Keratinocyte (primary cell): Measurements from ENCODE around the gene ACVR1B. TPM values are rescaled to one million over a fixed set of nuclear protein-coding genes. Genes with fewer than 3 reads are reported as not detected.

Experiments used
- DNase-seq: peaks from one replicate; pipeline ENCODE4 v3.0.0-alpha.2; 2011; ENCODE audit warnings: low read depth, missing footprints, low spot score
- FAIRE-seq: peaks from 2 replicates; lab custom pipeline; 2011; peaks lifted over from hg19 to GRCh38; lab: Jason Lieb, UNC
- H2AFZ ChIP-seq: 2 replicates; pipeline ENCODE4 v1.6.0; 2012; ENCODE audit warnings: low read length, control low read depth, inconsistent platforms; ENCODE audit not compliant: control insufficient read depth
- H3K27ac ChIP-seq: 2 replicates; pipeline ENCODE4 v1.5.1; 2011; ENCODE audit warnings: low read length; ENCODE audit not compliant: control insufficient read depth, insufficient read depth
- H3K27me3 ChIP-seq: 3 replicates; pipeline ENCODE4 v1.6.0; 2011; ENCODE audit warnings: low read length; ENCODE audit not compliant: control insufficient read depth, insufficient read depth; ENCODE audit errors: extremely low read depth
- H3K36me3 ChIP-seq, 2 experiments: 2 replicates in 1 of 2; 3 replicates in 1 of 2; pipeline ENCODE4 v1.5.1; 2011; ENCODE audit warnings: low read length in 2 of 2, mild to moderate bottlenecking in 1 of 2; ENCODE audit not compliant: control insufficient read depth in 2 of 2, insufficient read depth in 2 of 2; ENCODE audit errors: extremely low read depth in 1 of 2
- H3K4me1 ChIP-seq: 3 replicates; pipeline ENCODE4 v1.5.1; 2011; ENCODE audit warnings: low read length; ENCODE audit not compliant: control insufficient read depth, insufficient read depth; ENCODE audit errors: extremely low read depth
- H3K4me2 ChIP-seq: 3 replicates; pipeline ENCODE4 v1.6.0; 2011; ENCODE audit warnings: low read depth, low read length; ENCODE audit not compliant: control insufficient read depth, insufficient read depth; ENCODE audit errors: extremely low read depth
- H3K4me3 ChIP-seq, 3 experiments: fragments of 200-600 bp in 1 of 3; sonication (generic) in 1 of 3; 2 replicates in 2 of 3; 3 replicates in 1 of 3; pipeline ENCODE4 v1.5.1; 2011 to 2016; ENCODE audit warnings: low read length in 3 of 3, mild to moderate bottlenecking in 3 of 3, control low read depth in 2 of 3, inconsistent platforms in 1 of 3, low read depth in 1 of 3, mixed read lengths in 1 of 3, mixed run types in 1 of 3, moderate library complexity in 1 of 3; ENCODE audit not compliant: control insufficient read depth in 2 of 3, insufficient read depth in 2 of 3; ENCODE audit errors: extremely low read depth in 1 of 3
- H3K79me2 ChIP-seq: 2 replicates; pipeline ENCODE4 v1.6.0; 2012; ENCODE audit warnings: low read length; ENCODE audit not compliant: control insufficient read depth, insufficient read depth
- H3K9ac ChIP-seq: 3 replicates; pipeline ENCODE4 v1.6.0; 2011; ENCODE audit warnings: low read length; ENCODE audit not compliant: control insufficient read depth, insufficient read depth; ENCODE audit errors: extremely low read depth
- H3K9me1 ChIP-seq: 3 replicates; pipeline ENCODE4 v1.6.0; 2011; ENCODE audit warnings: low read length; ENCODE audit not compliant: control insufficient read depth, insufficient read depth; ENCODE audit errors: extremely low read depth
- H3K9me3 ChIP-seq: 2 replicates; pipeline ENCODE4 v1.5.1; 2012; ENCODE audit warnings: low read depth, low read length; ENCODE audit not compliant: control insufficient read depth
- H4K20me1 ChIP-seq: 3 replicates; pipeline ENCODE4 v1.6.0; 2011; ENCODE audit warnings: low read length; ENCODE audit not compliant: control insufficient read depth, insufficient read depth; ENCODE audit errors: extremely low read depth
- EZH2 ChIP-seq: IDR thresholded peaks from one replicate; pipeline ENCODE4 v1.6.1; 2012; ENCODE audit warnings: inconsistent platforms, mild to moderate bottlenecking, low read length, moderate library complexity
- dilution Hi-C: fragments of 300-500 bp; cut with MboI; formaldehyde crosslinking; loops from one replicate; pipeline ENCODE4 v1.7.0; 2020; ENCODE audit warnings: low sequenced_read_pairs; ENCODE audit not compliant: extremely low pct_ligation_motif_present
- polyA plus RNA-seq, 5 experiments: library from polyadenylated mRNA; depleted of rRNA in 3 of 5; stranded (reverse) in 3 of 5; stranded (forward) in 1 of 5; unstranded in 1 of 5; fragments of >200 nt; gene quantifications; 1 replicate in 1 of 5; 2 replicates in 3 of 5; 3 replicates in 1 of 5; pipeline versions ENCODE4 v1.2.1 to v1.2.3, GENCODE V29; 2011 to 2012; ENCODE audit warnings: missing spikeins in 2 of 5, low read depth in 1 of 5, low replicate concordance in 1 of 5
- TF ChIP-seq, protein P1 (sequence below), 3 experiments: IDR thresholded peaks in 1 of 3; conservative IDR thresholded peaks in 1 of 3; optimal IDR thresholded peaks in 1 of 3; 2 replicates in 2 of 3; 3 replicates in 1 of 3; pipeline versions ENCODE3 to v1.5.1; 2011; ENCODE audit warnings: low read length in 3 of 3, mild to moderate bottlenecking in 3 of 3, moderate library complexity in 2 of 3, control low read depth in 1 of 3, inconsistent platforms in 1 of 3; ENCODE audit not compliant: insufficient read depth in 2 of 3; ENCODE audit errors: extremely low read depth in 1 of 3

The ACVR1B gene
- polyA plus RNA-seq, 1 donor (not counting 4 experiments of a cell fraction or from before 2014, with no cell fraction given): 12.7 TPM

DNA sequence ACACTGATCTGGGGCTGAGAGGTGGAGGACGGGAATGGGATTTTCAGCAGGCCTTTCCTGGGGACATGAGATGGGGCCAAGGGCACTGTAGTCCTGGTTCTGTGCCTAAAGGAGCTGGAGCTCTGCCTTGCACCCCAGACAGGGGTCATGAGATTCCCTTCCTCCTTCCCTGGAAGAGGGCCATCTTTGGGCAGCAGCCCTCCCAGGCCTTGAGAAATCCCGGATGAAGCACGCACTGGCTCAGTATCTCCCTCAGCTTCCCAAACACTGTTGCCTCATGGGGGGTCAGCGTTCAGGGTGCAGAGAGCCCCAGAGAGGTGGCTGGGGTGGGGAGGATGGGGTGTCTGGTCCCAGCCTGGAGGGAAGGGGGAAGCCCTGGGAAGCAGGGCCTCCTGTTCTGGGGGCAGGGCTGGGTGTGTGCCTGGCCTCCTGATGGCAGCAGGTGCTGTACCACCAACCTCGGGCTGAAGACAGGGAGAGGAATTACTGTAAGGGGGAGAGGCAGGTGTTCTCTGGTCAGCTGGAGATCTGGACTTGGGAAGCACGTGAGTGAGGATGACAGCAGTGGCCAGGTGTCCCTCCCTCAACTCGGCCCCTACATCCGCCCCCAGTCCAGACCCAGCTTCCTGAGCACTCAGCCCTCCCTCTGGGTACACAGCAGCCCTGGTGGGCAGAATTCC, 91.3 kb downstream of the ACVR1B start:
- H3K27ac ChIP-seq: no peak overlapping the region
- no peak for FAIRE-seq

DNA sequence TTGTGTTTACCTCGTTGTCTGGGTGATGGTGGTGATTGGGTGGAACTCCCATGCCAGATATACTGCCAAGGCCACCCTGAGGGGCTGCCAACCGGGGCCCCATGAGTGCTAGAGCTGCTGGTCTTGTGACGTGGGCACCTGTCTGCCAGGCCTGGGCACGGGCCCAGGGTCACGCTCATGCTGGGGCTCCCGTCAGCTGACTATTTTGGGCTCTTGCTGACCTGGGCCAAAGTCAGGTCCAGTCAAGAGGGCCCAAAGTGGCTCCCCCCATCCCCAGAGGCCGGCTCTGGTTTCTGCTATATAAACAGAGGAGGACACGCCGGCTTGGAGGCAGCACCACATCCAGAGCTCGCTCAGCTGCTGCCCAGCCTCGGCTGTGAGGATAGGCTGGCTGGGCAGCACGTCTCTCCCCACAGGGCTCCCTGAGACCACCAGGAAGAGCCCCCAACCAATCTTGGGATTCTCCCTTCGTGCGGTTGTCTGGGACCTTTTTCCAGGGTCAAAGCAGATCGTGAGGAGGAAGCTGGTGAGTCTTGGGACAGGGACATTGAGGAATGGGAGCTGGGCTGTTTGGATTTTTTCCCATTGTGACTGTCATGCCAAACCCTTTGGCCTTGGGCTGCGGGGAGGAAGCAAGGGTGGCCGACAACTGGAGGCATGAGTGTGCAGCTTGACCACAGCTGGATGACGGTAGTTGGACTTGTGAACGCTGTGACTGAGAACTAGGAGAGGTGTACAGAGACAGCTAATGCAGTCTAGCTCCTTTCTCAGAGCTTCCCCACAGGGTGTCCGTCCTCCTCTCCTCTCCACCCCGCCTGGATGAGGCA, 92.1 kb downstream of the ACVR1B start:
- dilution Hi-C loops: no loop called here
- TF ChIP-seq, protein P1, sequence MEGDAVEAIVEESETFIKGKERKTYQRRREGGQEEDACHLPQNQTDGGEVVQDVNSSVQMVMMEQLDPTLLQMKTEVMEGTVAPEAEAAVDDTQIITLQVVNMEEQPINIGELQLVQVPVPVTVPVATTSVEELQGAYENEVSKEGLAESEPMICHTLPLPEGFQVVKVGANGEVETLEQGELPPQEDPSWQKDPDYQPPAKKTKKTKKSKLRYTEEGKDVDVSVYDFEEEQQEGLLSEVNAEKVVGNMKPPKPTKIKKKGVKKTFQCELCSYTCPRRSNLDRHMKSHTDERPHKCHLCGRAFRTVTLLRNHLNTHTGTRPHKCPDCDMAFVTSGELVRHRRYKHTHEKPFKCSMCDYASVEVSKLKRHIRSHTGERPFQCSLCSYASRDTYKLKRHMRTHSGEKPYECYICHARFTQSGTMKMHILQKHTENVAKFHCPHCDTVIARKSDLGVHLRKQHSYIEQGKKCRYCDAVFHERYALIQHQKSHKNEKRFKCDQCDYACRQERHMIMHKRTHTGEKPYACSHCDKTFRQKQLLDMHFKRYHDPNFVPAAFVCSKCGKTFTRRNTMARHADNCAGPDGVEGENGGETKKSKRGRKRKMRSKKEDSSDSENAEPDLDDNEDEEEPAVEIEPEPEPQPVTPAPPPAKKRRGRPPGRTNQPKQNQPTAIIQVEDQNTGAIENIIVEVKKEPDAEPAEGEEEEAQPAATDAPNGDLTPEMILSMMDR (optimal IDR thresholded peaks at IDR 0.05 in 1 of 3, IDR thresholded peaks at IDR 0.05 in 1 of 3, conservative IDR thresholded peaks at IDR 0.05 in 1 of 3; ENCODE audit: extremely low read depth in 1 of 3, insufficient read depth in 2 of 3, low read length in 3 of 3): no peak
- no peak for TF ChIP-seq EZH2

More for the DNA sequence above, 91.3 kb downstream of the ACVR1B start:
- no peak overlapping the region for H3K4me3 ChIP-seq
- DNase-seq: no peak
- no peak overlapping the region for H3K4me2 ChIP-seq
- H3K36me3 ChIP-seq: no peaks in the 10 kb centered on the region
- no peak overlapping the region for H3K9ac ChIP-seq
- dilution Hi-C loops: no loop called here
- H2AFZ ChIP-seq: no peak overlapping the region
- H3K79me2 ChIP-seq: no peaks in the 10 kb centered on the region
- no peak for TF ChIP-seq EZH2
- TF ChIP-seq, protein P1 (optimal IDR thresholded peaks at IDR 0.05 in 1 of 3, IDR thresholded peaks at IDR 0.05 in 1 of 3, conservative IDR thresholded peaks at IDR 0.05 in 1 of 3; ENCODE audit: extremely low read depth in 1 of 3, insufficient read depth in 2 of 3, low read length in 3 of 3): no peak
- no peaks in the 10 kb centered on the region for H3K27me3 ChIP-seq
- H3K9me1 ChIP-seq: no peaks in the 10 kb centered on the region
- H3K9me3 ChIP-seq: no peaks in the 10 kb centered on the region
- H3K4me1 ChIP-seq: no peaks in the 10 kb centered on the region
- H4K20me1 ChIP-seq: no peaks in the 10 kb centered on the region

More for the DNA sequence above, 92.1 kb downstream of the ACVR1B start:
- Histone ChIP-seq H3K79me2 (no peaks in the 10 kb centered on the region), H3K9ac (no peak overlapping the region), H4K20me1 (no peaks in the 10 kb centered on the region), H3K4me1 (no peaks in the 10 kb centered on the region), H2AFZ (no peak overlapping the region), H3K27ac (no peak overlapping the region), H3K9me1 (no peaks in the 10 kb centered on the region), H3K4me2 (no peak overlapping the region), H3K4me3 (no peak overlapping the region), H3K27me3 (no peaks in the 10 kb centered on the region), H3K9me3 (no peaks in the 10 kb centered on the region), H3K36me3 (no peaks in the 10 kb centered on the region)
- FAIRE-seq (no peak), DNase-seq (no peak)
